GM19324 (cell line): ENCODE results near the gene C10orf62.
"Not testable (repeated sequence)": the region's sequence is repeated elsewhere in the genome, so short reads cannot be mapped to it uniquely, and the experiment has no call there.

Experiments
- ATAC-seq: cut with Tn5 transposase; IDR thresholded peaks from one replicate; pipeline ENCODE4 v1.9.1; 2021; ENCODE audit warnings: mild to moderate bottlenecking, moderate library complexity; ENCODE audit not compliant: unreplicated experiment, low FRiP score

The C10orf62 gene, protein sequence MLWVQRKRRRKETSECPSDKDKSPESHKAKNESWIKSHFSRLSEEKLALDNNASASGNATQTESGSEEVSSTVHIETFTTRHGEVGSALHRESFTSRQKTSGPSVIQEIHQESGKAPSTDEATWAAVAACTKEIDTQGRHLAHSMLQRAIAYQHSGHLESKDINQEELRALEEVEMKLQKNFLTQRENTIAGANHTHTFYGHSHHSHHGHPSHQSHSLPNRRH

DNA sequence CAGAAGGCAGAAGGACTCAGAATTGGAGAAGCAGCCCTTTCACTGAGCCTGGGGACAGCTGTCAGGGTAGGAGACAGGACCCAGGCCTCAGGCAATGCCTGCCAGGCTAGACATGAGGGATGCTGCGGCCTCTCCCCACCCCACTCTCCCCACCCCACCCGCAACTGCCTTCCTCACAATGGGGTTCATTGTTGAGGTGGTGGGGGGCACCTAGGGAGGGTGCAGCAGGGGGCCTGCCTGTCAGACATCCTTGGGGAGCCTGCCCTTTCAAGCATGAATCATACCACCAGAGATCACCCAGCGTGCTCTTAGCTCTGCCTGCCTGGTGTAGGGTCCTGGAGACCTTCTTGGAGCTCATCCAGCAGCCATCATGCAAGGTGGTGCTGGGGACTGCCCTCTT lies at the start of gene C10orf62:
Gene C10orf62 (plus strand): TSS at position 243 of the 400 bp plus-strand sequence. CDS start 177 bp downstream, outside the sequence.
- no peak for ATAC-seq

DNA sequence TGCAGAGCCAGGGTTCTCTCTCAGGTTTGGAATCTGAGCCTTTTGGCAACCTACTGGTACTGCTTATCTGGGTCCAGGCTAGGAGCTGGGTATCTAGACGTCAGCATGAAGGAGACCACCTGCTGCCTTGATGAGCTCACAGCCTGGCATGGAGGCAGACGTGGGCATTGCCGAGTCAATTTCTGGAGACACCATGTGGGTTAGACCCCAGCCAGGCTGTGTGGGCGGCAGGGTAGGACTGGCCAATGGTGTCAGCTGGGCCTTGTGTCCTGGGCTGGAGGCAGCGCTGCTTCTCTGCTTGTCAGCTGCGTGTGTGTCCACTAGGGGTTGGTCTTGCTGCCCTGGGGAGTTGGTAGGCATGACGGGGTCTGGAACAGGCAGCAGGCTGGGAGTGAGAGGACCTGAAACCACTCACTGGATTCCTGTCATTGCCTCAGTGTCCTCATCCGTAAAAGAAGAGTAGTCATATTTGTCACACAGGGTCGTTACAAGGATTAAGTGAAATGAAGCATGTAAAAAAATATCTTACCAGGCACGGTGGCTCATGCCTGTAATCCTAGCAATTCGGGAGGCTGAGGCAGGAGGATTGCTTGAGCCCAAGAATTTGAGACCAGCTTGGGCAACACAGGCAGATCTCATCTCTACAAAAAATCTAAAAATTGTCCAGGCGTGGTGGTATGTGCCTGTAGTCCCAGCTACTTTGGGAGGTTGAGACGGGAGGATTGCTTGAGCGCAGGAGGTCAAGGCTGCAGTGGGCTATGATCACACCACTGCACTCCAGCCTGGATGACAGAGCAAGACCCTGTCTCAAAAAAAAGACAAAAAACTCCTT lies 48.6 kb upstream of the C10orf62 start:
- no peak for ATAC-seq

DNA sequence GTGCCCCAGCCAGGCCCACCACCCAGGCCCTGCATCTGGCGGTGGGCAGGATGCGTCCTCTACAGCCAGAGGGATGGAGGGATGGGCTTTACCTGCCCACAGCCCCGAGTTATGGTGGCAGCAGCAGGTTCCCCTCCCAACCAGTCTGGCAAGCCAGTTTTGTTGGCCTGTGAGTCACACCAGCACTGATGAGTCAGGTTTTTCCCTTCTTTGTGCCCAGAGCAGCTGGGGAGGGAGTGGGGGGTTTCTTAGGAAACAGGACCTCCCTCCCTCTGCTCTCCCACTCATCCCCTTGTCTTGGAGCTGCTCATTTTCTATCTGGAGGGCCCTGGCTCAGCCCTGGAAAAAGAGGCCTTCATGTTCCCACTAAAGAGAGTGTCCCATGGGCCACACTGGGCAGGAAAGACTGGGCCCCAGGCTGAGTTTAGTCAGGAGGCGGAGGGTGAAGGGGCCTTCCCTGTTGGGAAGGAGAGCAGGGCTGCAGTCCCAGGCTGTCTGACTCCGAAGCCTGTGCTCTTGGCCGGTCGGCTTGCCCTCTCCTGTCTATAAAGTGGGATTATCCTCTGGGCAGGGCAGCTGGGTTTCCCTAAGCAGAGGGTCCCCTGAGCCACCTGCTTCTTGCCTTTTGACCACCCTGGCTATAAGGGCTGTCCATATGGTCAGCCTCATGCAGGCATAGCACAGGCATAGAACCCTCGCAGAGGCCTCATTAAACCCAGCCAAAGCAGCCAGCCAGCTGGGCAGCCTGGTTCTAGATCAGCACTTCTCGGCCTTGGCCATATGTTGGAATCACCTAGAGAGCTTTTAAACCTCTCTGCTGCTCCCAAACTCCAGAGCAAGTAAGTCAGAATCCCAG lies 47.1 kb upstream of the C10orf62 start:
- no peak for ATAC-seq

DNA sequence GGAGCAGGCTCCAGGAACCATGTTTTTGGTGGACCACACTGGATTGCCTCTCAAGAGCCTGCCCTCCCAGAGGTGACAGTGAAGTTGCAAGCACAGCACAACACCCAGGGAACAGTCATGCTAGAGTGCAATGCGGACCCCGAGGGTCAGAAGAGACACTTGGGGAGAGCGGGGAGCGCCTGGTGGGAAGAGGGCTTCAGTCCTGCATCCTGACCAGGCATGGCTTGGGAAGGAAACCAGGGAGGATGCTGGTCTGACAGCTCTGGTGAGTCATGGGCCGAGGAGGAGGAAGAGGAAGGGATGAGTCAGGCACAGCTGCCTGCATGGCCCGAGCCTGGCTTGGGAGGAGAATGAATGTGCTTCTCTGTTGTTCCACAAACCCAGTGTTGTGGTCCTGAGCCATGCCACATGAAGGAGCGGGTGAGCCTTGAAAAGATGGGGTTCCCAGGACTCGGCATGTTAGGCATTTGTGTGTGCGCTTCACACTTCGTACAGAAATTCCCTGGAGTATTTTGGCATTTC lies 46.4 kb upstream of the C10orf62 start:
- no peak for ATAC-seq

DNA sequence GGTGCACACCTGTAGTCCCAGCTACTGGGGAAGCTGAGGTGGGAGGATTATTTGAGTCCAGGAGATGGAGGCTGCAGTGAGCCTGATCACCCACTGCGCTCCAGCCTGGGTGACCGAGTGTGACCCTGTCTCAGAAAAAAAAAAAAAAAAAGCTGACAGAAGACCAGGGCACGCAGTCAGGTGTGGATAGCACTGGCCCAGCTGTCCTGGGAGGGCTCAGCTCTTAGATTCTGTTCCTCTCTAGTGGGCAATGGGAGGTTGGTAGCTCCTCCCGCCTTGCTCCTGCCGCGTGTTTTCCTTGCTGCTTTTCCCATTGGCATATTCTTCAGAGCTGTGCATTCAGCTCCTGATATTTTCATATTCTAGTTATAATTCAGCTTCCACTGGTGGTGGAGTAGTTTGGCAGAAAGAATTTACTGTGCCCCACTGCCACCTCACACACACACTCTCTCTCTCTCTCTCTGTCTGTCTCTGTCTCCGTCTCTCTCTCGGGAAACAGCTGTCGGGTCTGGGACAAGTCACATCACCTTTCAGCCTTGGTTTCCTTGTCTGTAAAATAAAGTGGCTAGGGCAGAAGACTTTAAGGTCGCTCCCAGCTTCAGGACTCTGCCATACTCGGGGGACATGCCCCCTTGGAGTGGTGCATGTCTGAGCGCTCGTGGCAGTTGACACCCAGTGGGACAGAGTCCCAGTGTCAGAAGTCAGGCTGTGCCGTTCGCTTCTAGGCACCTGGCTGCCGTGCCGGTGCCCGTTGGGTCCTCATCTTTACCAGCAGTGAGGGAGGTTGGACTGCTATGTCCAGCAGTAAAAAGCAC lies 42.9 kb upstream of the C10orf62 start:
- ATAC-seq: no peak

DNA sequence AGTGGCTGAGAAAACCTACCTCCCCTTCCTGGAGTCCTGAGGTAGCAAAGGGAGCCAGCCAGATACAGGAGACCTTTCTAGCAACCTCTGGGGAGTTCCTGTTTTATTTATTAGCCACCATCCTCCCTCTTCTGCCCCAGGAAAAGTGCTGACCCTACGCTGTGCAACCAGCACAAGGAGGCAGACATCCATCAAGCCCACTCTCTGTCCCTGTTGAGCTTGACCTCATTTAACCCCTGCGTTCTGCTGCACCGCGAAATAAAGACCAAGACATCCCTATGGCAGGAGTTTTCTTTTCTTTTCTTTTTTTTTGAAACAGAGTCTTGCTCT lies 42.3 kb upstream of the C10orf62 start:
- no peak for ATAC-seq

DNA sequence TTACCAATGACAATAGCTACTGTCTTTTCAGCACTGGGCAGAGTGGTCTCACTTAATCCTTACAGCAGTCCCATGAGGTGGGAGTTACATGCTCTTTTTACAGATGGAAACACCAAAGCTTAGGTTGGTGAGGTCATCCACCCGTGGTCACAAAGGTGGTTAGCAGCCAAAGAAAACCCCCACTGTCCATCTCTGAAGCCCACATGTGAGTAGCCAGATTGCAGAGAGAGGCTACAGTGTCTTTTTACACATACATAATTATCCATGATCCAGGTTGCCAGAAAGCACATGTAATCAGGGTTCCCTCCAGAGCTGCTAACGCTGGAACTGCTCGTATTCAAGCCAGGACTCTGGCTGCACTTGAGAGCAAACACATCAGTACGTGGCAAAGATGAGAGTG lies 41.6 kb upstream of the C10orf62 start:
- ATAC-seq: no peak

DNA sequence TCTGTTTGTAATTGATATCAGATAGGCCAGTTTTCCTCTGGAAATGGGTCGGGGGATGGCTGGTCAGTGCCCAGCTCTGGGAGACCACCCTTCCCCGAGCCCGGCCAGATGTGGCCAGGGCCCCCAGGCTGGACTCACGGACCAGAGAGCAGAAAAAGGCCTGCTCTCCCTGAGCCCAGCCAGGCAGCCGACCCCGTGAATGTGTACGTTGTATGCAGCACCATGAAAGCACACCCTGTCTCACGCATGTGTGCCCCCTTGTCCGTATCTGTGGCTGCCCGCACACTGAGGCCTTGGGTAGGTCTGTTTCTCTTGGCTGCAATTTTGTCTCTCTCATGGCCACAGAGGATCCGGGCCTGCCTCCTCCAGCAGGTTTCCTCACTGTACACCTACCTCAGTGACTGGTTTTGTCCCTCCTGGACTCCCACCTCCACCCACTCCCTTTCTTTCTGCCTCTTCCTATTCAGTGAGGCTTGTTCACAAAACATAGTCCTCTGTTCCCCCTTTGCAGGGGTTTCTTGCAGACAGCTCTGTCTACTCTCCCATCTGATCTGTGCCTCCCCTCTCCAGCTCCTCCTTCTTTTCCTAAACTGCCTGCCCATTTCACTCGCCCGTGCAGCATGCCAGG lies 40.6 kb upstream of the C10orf62 start:
- no peak for ATAC-seq

DNA sequence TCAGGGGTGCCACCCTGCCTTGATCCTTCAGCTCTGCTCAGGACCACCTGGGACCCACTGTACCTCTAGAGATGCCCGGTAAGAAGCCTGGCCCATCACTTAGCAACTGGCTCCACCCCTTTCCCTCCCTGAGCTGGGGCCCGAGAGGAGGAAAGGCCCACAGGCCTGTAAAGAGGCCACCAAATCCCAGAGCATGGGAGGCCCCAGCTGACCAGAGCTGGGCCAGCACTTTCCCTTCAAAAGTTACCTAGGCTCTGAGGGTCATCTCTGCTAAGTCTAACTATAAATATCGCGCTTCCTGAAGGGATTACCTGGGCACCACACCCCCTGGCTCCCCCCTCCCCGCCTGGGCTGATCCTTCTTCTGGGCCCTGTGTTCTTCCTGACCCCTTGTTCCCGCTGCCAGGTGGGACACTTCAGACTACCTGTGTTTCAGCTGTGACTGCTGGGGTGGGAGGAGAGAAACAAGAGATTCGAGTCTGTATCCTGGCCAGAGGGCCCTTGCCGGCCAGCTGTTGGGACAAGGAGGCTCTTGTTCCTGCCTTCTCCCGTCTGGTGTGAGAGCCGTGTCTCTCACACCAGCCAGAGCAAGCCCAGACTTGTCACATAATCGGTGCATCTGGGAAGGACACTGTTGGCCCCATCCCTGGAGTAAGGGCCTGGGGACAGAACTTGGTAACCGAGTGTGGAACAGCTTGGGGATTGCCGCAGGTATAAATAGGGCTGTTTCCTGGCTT lies 39.8 kb upstream of the C10orf62 start:
- ATAC-seq: no peak

DNA sequence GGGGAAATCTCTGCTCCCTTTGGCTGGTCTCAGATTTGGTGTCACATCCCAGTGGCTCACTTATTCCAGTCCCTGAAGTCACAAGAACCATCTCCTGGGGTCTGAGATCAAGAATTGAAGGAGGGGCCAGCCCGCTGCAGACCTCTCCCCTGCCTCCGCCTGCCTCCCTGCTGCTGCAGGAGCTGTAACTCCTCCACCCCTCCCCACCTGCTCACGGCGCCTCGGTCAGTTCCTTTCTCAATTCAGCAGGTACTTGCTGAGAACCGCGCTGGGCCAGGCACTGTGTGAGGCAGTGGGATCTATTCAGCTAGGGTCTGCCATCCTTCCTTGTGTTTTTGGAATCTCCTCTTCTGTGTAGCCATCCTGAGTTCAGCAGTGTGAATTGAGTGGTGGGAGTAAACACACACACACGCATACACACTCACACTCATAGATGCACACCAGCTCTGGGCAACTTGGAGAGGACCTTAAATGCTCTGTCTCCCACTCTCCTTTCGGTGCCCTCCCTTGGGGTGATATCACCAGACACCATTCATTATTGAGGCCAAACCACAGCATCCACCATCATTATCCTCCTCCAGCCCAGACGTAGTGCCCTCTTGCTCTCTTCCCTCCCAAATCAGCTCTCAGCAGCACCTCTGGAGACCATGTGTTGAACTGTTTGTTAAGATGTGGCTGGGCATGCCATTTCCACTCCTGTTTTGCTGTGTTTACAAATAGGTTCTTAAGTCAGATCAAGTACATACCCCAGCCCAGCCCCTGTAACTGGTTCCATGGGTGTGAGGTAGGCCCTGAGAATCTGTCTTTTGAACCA lies 39.0 kb upstream of the C10orf62 start:
- ATAC-seq: no peak

DNA sequence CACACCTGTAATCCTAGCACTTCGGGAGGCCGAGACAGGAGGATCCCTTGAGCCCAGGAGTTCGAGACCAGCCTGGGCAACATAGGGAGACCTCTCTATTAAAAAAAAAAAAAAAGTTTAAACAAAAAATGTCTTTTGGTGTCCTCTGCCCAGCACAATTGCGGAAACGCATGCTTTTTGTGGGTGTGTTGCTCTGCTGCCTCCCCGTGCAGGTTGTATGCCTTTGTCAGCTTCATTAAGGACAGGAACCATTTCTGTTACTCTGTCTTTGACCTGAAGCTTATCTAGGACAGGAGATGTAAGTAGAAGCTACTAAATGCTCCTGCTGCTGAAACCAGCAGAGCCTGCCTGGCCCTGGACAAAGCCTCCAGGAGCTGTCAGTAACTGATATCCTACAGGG lies 38.2 kb upstream of the C10orf62 start:
- ATAC-seq: no peak

DNA sequence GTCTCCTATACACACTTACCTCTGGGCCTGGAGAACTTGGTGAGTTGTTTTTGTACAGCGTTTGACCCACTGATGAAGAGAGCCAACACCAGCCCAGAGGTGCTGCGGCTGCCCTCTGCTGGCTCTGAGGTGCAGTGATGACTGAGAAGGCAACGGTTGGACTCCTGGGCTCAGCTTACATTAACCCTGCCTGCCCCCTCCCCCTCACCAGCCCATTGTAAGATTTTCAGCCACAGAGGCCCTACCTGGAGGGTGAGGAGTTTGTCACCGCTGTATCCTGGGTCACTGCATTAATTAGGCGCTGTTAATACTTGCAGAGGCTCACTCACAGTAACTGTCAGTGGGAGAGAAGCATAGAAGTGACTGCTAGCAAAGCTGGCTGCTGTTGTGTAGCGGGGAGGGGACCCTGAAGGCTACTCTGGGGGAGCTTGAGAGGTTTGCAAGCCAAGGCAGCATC lies 35.9 kb upstream of the C10orf62 start:
- peak; percentile 79 for ATAC-seq

DNA sequence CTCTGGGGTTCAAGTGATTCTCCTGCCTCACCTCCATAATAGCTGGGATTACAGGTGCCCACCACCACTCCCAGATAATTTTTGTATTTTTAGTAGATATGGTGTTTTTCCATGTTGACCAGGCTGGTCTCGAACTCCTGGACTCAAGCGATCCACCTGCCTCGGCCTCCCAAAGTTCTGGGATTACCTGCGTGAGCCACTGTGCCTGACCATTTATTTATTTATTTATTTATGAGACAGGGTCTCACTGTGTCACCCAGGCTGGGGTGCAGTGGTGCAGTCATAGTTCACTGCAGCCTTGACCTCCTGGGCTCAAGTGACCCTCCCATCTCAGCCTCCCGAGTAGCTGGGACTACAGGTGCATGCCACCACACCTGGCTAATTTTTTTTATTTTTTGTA lies 35.2 kb upstream of the C10orf62 start:
- not testable (repeated sequence) for ATAC-seq

DNA sequence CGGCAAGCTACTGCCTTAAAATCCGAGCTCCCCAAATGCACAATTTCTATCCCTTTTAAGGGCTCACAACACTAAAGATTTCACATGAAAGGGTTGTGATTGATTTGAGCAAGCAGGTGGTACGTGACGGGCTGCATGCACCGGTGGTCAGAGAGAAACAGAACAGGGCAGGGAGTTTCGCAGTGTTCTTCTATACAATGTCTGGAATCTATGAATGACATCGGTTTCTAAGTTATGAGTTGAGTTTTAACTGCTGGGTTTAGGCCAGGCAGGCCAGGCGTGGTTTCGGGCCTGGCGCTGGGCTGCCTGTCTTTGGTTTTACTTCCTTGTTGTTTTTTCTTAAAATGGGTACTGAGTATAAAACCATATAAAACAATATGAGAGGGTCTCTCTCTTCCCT lies 34.0 kb upstream of the C10orf62 start:
- not testable (repeated sequence) for ATAC-seq

DNA sequence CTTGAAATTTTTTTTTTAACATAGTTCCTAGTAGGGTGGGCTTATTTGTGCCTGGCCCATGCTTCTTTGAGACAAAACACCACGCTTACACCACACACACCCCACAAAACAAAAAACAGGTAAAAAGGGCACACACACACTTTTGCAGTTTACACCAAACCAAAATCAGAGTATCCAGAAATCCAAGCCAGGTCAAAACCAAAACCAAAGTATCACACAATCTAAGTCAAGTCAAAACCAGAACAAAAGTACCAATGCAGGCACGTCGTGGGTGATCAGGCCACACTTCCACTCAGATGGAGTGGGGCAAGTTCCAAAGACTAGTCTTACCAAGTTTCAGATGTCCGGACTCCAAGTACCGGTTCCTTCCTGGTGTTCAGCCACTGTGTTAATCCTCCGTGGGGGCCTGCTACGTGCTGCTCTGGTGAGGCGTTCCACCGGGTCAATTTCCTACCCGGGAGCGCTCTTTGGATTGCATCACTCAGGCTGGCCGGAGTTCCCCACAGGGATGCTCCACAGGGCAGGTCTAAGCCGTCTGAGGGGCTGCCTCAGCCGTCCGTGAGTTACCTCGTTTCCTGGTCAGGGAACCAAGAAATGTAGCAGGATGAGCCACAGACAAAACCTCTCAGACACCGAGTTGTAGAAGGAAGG lies 28.7 kb upstream of the C10orf62 start:
- ATAC-seq: not testable (repeated sequence)

DNA sequence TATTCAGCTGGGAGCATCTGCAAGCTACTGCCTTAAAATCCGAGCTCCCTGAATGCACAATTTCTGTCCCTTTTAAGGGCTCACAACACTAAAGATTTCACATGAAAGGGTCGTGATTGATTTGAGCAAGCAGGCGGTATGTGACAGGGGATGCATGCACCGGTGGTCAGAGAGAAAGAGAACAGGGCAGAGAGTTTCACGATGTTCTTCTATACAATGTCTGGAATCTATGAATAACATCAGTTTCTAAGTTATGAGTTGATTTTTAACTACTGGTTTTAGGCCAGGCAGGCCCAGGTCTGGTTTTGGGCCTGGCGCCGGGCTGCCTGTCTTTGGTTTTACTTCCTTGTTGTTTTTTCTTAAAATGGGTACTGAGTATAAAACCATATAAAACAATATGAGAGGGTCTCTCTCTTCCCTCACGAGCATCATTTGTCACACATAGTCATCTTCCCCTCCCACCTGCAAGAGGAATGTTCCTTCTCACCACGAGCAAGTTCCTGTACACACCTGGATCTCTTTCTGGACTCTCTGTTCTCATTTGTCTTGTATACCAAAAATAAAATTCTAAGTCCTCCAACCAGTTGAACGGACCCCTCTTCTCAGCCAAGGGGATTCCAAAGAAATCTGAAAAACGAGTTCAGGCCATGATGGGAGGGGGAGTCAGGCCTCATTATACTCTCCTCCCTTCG lies 28.0 kb upstream of the C10orf62 start:
- ATAC-seq: not testable (repeated sequence)

DNA sequence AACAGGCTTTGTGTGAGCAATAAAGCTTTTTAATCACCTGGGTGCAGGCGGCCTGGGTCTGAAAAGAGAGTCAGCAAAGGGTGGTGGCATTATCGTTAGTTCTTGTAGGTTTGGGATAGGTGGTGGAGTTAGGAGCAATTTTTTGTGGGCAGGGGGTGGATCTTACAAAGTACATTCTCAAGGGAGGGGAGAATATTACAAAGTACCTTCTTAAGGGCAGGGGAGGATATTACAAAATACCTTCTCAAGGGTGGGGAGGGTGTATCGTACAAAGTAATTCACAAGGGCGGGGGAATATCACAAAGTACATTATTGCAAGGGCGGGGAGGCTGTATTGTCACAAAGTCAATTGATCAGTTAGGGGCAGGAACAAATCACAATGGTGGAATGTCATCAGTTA lies 27.2 kb upstream of the C10orf62 start:
- not testable (repeated sequence) for ATAC-seq
